LNCAP (cell line): ENCODE measurements around the gene CHL1.

Experiments
- TF ChIP-seq, protein P1 (sequence below): fragments of 450-650 bp; IDR thresholded peaks from 2 replicates; pipeline ENCODE4 v1.5.1; 2017; ENCODE audit warnings: mild to moderate bottlenecking

CHL1 gene, protein sequence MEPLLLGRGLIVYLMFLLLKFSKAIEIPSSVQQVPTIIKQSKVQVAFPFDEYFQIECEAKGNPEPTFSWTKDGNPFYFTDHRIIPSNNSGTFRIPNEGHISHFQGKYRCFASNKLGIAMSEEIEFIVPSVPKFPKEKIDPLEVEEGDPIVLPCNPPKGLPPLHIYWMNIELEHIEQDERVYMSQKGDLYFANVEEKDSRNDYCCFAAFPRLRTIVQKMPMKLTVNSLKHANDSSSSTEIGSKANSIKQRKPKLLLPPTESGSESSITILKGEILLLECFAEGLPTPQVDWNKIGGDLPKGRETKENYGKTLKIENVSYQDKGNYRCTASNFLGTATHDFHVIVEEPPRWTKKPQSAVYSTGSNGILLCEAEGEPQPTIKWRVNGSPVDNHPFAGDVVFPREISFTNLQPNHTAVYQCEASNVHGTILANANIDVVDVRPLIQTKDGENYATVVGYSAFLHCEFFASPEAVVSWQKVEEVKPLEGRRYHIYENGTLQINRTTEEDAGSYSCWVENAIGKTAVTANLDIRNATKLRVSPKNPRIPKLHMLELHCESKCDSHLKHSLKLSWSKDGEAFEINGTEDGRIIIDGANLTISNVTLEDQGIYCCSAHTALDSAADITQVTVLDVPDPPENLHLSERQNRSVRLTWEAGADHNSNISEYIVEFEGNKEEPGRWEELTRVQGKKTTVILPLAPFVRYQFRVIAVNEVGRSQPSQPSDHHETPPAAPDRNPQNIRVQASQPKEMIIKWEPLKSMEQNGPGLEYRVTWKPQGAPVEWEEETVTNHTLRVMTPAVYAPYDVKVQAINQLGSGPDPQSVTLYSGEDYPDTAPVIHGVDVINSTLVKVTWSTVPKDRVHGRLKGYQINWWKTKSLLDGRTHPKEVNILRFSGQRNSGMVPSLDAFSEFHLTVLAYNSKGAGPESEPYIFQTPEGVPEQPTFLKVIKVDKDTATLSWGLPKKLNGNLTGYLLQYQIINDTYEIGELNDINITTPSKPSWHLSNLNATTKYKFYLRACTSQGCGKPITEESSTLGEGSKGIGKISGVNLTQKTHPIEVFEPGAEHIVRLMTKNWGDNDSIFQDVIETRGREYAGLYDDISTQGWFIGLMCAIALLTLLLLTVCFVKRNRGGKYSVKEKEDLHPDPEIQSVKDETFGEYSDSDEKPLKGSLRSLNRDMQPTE (N-terminal part only)

DNA sequence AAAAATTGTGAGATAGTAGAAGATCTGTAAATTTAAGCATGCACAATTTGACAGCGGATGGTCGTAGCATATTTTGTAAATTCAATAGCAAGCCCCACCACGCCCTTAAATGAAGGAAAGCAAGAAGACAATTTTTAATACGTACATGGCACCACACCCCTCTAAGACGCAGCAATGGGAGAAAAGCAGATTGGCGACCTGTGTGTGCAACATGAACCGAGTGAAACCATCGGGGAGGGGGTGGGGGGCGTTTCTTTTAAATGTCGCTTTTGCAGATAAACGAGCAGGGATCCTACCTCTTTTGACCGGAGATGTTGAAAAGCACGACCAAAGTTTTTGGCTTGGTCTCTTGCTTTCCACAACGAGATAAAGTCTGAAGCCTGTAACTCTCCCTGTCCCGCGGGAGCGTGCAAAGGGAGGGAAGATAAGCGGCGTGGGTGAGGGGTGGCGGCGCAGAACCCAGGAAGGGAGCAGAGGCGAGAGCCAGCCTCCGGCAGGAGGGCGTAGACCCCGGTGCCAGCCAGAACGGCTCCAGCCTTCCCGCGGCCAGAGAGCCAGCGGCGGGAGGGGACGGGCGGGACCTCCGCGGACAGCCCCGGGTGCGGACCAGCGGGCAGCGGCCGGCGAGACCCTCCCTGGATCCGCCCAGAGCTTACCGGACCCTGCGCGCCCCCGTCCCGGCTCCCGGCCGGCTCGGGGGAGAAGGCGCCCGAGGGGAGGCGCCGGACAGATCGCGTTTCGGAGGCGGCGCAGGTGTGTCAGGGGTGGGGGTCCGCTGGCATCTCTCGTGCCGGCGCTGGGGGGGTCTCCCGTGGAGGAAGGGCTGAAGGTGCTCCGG lies at the start of gene CHL1:
Gene CHL1, plus strand, starts transcription at position 453 of the 838 bp plus-strand sequence. CDS start 123,014 bp downstream, outside the sequence.
- TF ChIP-seq, protein P1, sequence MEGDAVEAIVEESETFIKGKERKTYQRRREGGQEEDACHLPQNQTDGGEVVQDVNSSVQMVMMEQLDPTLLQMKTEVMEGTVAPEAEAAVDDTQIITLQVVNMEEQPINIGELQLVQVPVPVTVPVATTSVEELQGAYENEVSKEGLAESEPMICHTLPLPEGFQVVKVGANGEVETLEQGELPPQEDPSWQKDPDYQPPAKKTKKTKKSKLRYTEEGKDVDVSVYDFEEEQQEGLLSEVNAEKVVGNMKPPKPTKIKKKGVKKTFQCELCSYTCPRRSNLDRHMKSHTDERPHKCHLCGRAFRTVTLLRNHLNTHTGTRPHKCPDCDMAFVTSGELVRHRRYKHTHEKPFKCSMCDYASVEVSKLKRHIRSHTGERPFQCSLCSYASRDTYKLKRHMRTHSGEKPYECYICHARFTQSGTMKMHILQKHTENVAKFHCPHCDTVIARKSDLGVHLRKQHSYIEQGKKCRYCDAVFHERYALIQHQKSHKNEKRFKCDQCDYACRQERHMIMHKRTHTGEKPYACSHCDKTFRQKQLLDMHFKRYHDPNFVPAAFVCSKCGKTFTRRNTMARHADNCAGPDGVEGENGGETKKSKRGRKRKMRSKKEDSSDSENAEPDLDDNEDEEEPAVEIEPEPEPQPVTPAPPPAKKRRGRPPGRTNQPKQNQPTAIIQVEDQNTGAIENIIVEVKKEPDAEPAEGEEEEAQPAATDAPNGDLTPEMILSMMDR = no peak

DNA sequence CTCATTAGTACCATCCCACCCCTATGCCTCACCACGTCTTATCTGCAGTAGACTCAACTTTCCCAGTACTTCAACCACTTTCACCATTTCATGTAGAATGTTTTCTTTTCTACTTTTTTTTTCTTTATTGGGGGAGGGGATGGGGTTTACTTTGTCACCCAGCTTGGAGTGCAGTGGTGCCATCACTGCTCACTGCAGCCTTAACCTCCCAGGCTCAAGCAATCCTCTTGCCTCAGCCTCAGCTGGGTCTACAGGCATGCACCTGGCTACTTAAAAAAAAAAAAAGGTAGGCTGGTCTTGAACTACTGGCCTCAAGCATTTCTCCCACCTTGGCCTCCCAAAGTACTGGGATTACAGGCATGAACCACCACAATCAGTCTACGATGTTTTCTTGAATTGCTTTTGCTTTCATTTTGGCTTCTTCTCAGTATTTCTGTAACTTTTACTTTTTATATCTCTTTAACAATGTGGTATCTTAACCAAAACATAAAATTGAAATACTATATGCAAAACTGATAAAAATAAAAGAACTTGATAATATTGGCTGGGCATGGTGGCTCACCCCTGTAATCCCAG lies 44.9 kb upstream of the CHL1 start:
- TF ChIP-seq, protein P1 = no peak

DNA sequence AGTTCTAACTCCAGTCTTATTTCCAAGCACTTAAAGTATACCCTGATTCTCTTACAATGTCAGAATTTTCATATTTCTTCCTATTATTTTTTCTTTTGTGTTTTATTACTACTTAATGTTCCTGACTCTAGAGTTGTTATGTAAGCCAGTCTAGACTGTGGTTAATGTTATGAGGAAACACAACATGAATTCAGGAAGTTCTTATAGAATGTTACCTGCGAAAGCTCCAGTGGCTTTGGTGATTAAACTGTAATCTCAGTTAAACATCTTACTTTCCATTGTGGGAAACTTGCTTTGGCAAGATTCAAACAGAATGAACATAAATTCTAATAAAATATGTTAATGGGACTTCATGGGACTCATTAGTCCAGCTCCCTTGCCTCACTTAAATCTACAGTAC lies 36.6 kb upstream of the CHL1 start:
- TF ChIP-seq, protein P1 = no peak

DNA sequence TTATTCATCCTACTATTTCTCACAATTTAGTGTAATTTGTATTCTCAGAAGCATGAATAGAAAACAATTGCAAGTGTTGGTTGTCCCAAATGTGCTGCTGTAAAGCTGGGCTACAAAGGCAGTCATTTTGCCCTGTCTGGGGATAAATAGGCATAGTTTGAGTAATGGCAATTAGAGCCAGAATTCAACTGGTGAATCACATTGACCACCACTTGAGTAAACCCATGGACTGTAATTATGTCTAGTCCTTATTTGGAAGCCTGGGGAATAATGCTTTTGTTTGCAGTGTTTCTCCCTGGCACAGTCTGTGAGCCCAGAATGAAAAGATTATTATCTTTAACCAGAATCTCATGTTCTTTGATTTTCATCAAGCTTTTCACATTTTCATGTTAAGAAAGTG lies 30.5 kb upstream of the CHL1 start:
- TF ChIP-seq, protein P1 = no peak

DNA sequence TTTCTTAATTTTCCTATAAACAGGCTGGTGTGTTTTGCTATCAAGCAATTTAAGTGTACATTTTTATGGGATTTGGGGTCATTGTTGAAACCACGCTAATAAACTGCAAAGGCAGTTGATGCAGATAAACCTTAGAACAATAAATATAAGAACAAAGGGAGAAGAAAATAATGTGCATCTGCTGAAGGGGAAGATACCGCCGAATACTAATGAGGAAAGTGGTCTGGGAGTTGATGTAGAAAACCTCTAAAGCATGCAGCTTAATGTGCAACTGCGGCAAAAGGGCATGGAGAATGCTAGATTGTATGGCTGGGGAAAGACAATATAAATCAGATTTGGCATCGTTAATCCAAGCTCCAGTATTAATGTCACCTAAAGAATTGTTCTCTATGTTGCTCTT lies 29.8 kb upstream of the CHL1 start:
- TF ChIP-seq, protein P1 = no peak

DNA sequence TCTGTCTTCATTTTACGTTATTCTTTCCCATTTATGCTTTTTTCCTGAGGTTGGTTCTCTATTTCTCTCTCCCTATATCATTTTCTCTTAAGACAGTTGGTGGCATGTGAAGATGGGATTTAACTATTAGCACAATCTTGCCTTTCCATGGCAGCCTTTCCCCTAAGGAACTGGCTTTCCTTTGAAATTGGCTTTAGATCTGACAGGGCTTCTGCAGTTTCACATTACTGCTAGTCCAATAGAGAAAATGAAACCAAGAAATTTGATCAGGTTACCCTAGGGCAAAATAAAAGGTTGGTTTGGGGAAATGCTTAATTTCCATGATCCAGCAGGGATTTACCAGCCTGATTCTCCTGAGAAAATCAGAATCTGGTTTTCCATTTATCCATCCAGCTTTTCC lies 22.7 kb upstream of the CHL1 start:
- TF ChIP-seq, protein P1 = no peak
